GM19099 (cell line): Measurements from ENCODE around the gene SPATA31D3.
"Not testable (repeated sequence)": the region's sequence is repeated elsewhere in the genome, so short reads cannot be mapped to it uniquely, and the experiment has no call there.

Experiments
- POLR2A ChIP-seq: IDR thresholded peaks from 3 replicates; pipeline ENCODE4 v1.6.1; 2011; ENCODE audit warnings: low read depth; ENCODE audit not compliant: insufficient read length; ENCODE audit errors: extremely low read depth

Gene SPATA31D3

DNA sequence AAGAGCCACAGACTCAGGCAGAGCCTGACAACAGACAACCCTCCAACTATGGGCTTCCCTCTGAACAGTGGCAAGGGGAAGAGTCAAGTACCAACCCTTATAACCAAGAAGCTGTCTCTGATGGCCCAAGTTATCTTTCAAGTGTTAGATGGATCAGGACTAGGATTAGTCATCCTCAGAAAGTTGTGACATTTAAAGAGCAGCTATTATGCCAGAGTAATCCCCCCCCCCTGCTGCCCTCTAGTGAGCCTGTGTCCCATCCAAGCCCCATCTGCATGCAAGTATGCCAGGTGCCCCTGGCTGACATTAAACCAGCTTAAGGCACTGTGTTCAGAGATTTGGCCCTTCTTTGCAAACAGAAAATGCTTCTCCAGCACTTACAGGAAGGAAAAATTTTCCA, 28.4 kb downstream of the SPATA31D3 start:
- no peak for TF ChIP-seq POLR2A

DNA sequence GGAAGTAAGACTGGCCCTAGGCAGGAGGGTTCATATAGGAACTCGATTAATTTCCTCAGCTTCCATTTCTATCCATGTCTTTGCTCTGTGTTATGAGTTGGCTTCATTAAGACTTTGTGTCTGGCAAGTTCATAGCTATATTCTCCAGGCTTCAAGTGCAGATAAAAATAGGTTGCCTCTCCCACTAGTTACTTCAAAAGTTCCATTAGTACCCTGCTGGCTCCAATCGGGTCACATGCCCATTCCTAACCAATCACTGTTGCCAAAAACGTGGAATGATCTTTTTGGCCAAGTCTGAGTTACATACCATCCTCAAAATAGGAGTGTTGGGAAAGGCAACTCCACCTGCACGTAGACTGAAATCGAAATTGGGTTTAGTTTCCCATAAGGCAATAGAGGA, 31.5 kb downstream of the SPATA31D3 start:
- TF ChIP-seq POLR2A = no peak

DNA sequence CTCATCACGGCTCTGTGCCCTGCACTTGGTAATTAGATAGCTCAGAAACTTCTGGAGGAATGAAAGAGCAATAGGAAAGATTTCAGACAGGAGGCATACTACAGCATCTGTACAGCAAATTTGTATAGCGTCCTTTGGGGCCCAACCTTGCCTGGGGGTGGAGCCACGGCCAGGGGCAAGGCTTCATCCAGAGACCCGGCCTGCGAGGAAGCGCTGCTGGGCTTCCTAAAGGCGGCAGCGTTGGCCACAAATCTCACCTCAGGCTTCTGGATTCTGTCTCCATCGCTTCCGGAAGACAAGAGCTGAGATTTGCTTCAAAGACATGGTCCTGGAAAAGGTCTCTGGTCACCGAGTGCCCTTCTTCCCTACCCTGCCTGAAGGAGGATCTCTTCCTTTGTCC, 33.1 kb downstream of the SPATA31D3 start:
- no peak for TF ChIP-seq POLR2A

DNA sequence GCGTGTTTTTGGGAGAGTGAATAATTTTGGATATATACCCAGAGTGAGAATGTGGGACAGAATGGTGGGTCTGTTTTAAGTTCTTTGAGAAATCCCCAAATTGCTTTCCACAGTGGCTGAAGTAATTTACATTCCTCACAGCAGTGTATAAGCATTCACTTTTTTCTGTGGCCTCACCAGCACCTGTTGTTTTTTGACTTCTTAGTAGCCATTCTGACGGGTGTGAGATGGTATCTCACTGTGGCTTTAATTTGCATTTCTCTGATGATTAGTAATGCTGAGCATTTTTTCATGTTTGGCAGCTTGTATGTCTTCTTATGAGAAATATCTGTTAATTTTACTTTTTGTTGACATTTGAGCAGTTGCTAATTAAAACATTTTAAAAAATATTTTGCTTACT, 35.9 kb downstream of the SPATA31D3 start:
- no peak for TF ChIP-seq POLR2A

DNA sequence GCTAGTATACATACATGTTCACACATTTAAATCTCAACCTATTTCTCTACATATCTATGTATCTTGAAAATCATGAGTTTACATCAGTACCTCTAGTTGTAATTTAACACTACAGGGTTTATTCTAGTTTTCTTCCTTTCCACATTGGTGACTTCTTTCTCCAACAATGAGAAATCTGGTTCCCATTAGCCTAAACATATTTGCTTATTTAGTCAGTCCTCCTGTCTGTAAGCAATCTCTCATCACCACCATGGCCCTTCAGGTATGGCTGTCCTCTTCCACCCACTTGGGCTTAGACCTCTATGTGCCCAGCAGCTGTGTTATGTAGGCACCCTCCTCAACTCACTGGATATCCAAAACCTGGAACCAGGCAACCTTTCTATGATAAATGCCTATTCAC, 37.3 kb downstream of the SPATA31D3 start:
- no peak for TF ChIP-seq POLR2A

DNA sequence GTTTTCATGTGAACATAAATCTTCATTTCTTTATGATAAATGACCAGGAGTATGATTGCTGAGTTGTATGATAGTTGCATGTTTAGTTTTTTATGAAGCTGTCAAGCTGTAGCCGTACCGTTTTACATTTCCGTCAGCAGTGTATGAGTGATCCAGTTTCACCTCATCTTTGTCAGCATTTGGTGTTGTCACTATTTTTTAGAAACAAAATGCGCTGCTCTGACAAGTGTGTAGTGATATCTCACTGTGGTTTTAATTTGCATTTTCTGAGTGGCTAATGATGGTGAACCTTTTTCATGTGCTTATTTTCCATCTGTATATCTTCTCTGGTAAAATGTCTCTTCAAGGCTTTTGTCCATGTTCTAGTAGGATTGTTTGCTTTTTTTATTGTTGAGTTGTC, 38.6 kb downstream of the SPATA31D3 start:
- no peak for TF ChIP-seq POLR2A

DNA sequence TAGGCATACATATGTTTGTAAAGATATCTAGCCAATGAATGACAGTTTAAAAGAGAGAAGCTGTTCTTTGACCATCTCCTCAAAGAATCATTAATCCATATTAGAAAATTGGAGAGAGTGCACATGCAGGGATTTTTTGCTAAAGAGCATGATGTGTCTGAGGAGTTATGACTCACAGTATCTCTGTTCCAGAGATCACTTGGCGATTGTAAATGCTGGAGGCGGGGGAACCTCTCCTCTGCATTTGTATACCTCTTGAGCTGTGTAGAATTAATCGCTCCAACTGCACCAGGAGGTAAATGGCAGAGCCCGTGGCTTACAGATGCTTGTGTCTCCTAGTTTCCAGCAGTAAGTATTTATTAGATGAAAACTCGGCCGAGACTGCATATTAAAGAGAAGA, 41.6 kb downstream of the SPATA31D3 start:
- no peak for TF ChIP-seq POLR2A

DNA sequence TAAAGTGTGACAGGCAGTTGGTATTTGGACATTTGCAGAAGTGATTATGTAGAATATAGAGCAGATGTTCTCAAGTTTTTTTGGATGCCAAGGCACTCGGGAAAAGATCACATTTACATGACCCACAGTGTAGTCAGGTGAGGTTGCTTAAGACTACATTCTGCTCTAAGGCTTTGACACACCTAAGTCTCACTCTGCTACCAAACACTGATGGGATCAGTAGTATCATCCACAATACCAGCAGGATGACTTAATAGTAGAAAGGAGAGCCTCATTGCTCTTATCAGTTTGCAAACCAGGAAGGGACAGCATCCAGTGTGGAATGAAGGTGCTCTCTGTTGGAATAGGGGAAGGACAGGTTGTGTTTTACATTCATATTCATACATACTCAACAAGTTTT, 42.8 kb downstream of the SPATA31D3 start:
- no peak for TF ChIP-seq POLR2A

DNA sequence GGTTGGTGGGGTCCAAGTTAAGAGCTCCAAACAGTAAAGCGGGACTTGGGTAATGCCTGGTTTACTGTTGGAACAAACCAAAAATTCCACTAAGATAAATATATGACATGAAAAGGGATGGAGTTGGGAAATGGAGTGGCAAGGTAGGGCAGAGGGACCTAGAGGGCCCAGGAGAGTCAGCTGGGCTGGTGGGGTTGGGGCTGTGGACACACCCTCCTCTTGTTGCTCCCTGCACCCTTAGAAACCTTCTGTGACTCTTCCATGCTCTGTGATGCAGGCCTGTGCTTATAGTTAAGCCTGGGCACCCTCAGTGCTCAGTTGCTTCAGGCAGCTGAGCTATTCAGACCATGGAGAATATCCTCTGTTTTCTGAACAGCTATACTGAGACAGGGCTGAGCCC, 45.2 kb downstream of the SPATA31D3 start, which contains the start of gene SPATA31D1:
TSS of gene SPATA31D1 (plus strand) at position 301 of the 400 bp plus-strand sequence. CDS start at position 348, 47 bp downstream.
- not testable (repeated sequence) for TF ChIP-seq POLR2A

DNA sequence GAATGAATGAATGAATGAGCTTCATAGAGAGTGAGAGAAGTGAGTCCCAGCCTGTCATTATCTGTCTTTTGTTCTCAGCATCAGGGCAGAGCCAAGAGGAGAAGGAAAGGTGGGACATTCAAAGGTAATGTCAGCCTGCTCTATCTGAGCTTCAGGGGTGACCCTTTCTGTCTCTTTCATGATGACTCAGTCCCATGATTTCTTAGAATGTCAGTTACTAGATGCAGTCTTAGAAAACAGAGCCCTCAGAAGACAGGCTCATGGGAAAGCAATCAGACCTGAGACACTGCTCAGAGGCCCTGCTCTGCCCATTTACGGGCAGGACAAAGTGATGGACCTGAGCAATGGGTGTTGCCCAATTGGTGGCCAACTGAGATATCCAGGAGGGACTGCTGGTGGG, 46.4 kb downstream of the SPATA31D3 start:
- TF ChIP-seq POLR2A = no peak

DNA sequence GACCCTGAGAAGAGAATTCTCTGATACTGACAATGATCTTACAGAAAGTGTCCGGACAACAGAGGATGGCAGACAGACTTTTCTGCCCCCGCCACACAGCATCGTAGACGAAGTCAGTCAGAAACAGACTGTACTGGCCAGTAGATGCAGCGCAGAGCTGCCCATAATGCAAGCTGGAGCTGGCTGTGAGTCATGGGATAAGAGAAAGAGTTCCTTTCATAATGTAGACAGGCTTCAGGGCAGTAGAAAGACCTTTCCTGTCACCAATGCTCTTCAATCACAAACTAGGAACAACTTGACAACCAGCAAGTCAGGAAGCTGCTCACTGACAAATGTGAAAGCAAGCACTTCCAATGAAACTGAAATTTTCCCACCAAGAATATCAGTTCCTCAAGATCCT, 50.4 kb downstream of the SPATA31D3 start:
- no peak for TF ChIP-seq POLR2A
